PC-3 (cell line): Measurements from ENCODE around the gene TBC1D32. TPM values are rescaled to one million over a fixed set of nuclear protein-coding genes. Genes with fewer than 3 reads are reported as not detected.

Source experiments
- ATAC-seq: fragments of 200-7000 bp; cut with Tn5 transposase; 2 replicates; pipeline ENCODE4 v1.9.1; 2020; ENCODE audit warnings: mild to moderate bottlenecking, moderate library complexity
- BruUV-seq: library from RNA; stranded (reverse); fragments of 400-500 nt; replicated peaks from 2 replicates; lab custom pipeline; 2021; lab: Mats Ljungman, UMichigan
- CTCF ChIA-PET: fragments of 300-600 bp; sonication (Branson Sonifier 250); formaldehyde crosslinking; loops from one replicate; lab custom pipeline; 2022; ENCODE audit warnings: antibody characterized with exemption; lab: Charles Lee
- POLR2A ChIA-PET: fragments of 300-600 bp; sonication (Branson Sonifier 250); formaldehyde crosslinking; loops from one replicate; lab custom pipeline; 2022; ENCODE audit warnings: antibody characterized with exemption; ENCODE audit not compliant: unreplicated experiment; lab: Charles Lee
- DNase-seq: peaks from one replicate; pipeline ENCODE4 v3.0.0-alpha.2; 2015
- H2AFZ ChIP-seq: fragments of 300-600 bp; sonication (generic); 2 replicates; pipeline ENCODE4 v1.6.0; 2016; ENCODE audit warnings: antibody characterized with exemption, low read length
- H3F3A ChIP-seq: fragments of 300-600 bp; sonication (generic); one replicate; pipeline ENCODE4 v1.6.0; 2017; ENCODE audit warnings: antibody characterized with exemption, low read length, control low read depth, mild to moderate bottlenecking; ENCODE audit not compliant: unreplicated experiment
- H3K27ac ChIP-seq: fragments of 300-600 bp; sonication (generic); 2 replicates; pipeline ENCODE4 v1.5.1; 2016; ENCODE audit warnings: mild to moderate bottlenecking, low read length
- H3K27me3 ChIP-seq: fragments of 300-600 bp; sonication (generic); 2 replicates; pipeline ENCODE4 v1.6.1; 2016; ENCODE audit warnings: low read length, mixed read lengths
- H3K36me3 ChIP-seq: fragments of 300-600 bp; sonication (generic); 2 replicates; pipeline ENCODE4 v1.6.1; 2016; ENCODE audit warnings: low read depth, mixed run types, low read length, mixed read lengths
- H3K4me1 ChIP-seq: fragments of 300-600 bp; sonication (generic); 2 replicates; pipeline ENCODE4 v1.5.1; 2016; ENCODE audit warnings: low read length; ENCODE audit not compliant: insufficient read depth
- H3K4me2 ChIP-seq: fragments of 300-600 bp; sonication (generic); 2 replicates; pipeline ENCODE4 v1.6.0; 2016; ENCODE audit warnings: low read length
- H3K4me3 ChIP-seq: fragments of 300-600 bp; sonication (generic); 2 replicates; pipeline ENCODE4 v1.5.1; 2016; ENCODE audit warnings: mild to moderate bottlenecking, low read length, mixed read lengths
- H3K79me2 ChIP-seq: fragments of 300-600 bp; sonication (generic); 2 replicates; pipeline ENCODE4 v1.6.1; 2017; ENCODE audit warnings: low read length, mixed read lengths
- H3K9ac ChIP-seq: fragments of 300-600 bp; sonication (generic); 2 replicates; pipeline ENCODE4 v1.6.0; 2016; ENCODE audit warnings: mild to moderate bottlenecking, low read length
- H3K9me2 ChIP-seq: fragments of 300-600 bp; sonication (generic); replicated peaks from 2 replicates; pipeline ENCODE4 v1.6.1; 2016; ENCODE audit warnings: mixed run types, low read length, mixed read lengths
- H3K9me3 ChIP-seq: fragments of 300-600 bp; sonication (generic); 2 replicates; pipeline ENCODE4 v1.6.1; 2016; ENCODE audit warnings: low read length, mixed read lengths
- H4K20me1 ChIP-seq: fragments of 300-600 bp; sonication (generic); 2 replicates; pipeline ENCODE4 v1.6.1; 2016; ENCODE audit warnings: low read length, mixed read lengths
- CTCF ChIP-seq: fragments of 300-600 bp; sonication (generic); conservative IDR thresholded peaks from 2 replicates; pipeline ENCODE4 v1.5.1; 2017; ENCODE audit warnings: antibody characterized with exemption, low read depth, mild to moderate bottlenecking, low read length
- EZH2 ChIP-seq: fragments of 300-600 bp; sonication (generic); IDR thresholded peaks from one replicate; pipeline ENCODE4 v1.6.1; 2017; ENCODE audit warnings: antibody characterized with exemption, mild to moderate bottlenecking, low read length; ENCODE audit not compliant: unreplicated experiment
- EZH2phosphoT487 ChIP-seq: fragments of 300-600 bp; sonication (generic); IDR thresholded peaks from 2 replicates; pipeline ENCODE4 v1.6.1; 2018; ENCODE audit warnings: mild to moderate bottlenecking, antibody characterized with exemption, low read length, borderline replicate concordance
- intact Hi-C: fragments of 100-400 bp; cut with micrococcal nuclease; formaldehyde crosslinking; loops from 2 replicates; pipeline ENCODE4 v1.9.0; 2023
- total RNA-seq: library from RNA; depleted of rRNA; stranded (reverse); fragments of >200 nt; gene quantifications from 2 replicates; pipeline ENCODE4 v1.2.3, GENCODE V29; 2014

TBC1D32 gene
- total RNA-seq, 1 experiment from 2014 or later, result 2.7 TPM

- H3K4me1 ChIP-seq, result no peaks in the 10 kb centered on the region
- H2AFZ ChIP-seq, result no peak overlapping the region
- no peaks in the 10 kb centered on the region for H3K9me2 ChIP-seq
- H3K4me3 ChIP-seq, result no peak overlapping the region
- H3K27me3 ChIP-seq, result no peaks in the 10 kb centered on the region
- CTCF ChIA-PET, result no interaction called here
- no peak for TF ChIP-seq EZH2phosphoT487
- no peak for TF ChIP-seq CTCF
- no peak for TF ChIP-seq EZH2
- no peaks in the 10 kb centered on the region for H4K20me1 ChIP-seq
- H3K9me3 ChIP-seq, result no peaks in the 10 kb centered on the region
- H3F3A ChIP-seq, result no peaks in the 10 kb centered on the region
- no peak overlapping the region for H3K9ac ChIP-seq
- no TSS peak for BruUV-seq
- no peak overlapping the region for H3K27ac ChIP-seq
- POLR2A ChIA-PET, result no interaction called here
- DNase-seq (no peak), ATAC-seq (no peak)
- no peaks in the 10 kb centered on the region for H3K36me3 ChIP-seq
- intact Hi-C loops, result no loop called here
- no peak overlapping the region for H3K4me2 ChIP-seq
- no peaks in the 10 kb centered on the region for H3K79me2 ChIP-seq
Observed at GRCh38 chr6:121134922-121135321, 199.4 kb downstream of the TBC1D32 start.

GRCh38 chr6:121124600-121124999, 209.7 kb downstream of the TBC1D32 start:
- Histone ChIP-seq H3K79me2 (no peaks in the 10 kb centered on the region), H3K4me2 (no peak overlapping the region), H3K4me1 (no peaks in the 10 kb centered on the region), H3K9ac (no peak overlapping the region), H3K9me2 (no peaks in the 10 kb centered on the region), H2AFZ (no peak overlapping the region), H3K27ac (no peak overlapping the region), H3F3A (no peaks in the 10 kb centered on the region), H3K4me3 (no peak overlapping the region), H4K20me1 (no peaks in the 10 kb centered on the region), H3K9me3 (peaks cover 4% of the 10 kb centered on the region; the same call in 1 of the 2 replicates), H3K27me3 (no peaks in the 10 kb centered on the region), H3K36me3 (peaks cover 4% of the 10 kb centered on the region; the same call in 1 of the 2 replicates)
- BruUV-seq, result no TSS peak
- TF ChIP-seq CTCF, result no peak
- TF ChIP-seq EZH2, result no peak
- no peak for TF ChIP-seq EZH2phosphoT487
- DNase-seq (no peak), ATAC-seq (no peak)
- ChIA-PET CTCF (no interaction called here), POLR2A (interaction anchor here (0.6 kb wide), 1 partner anchor 145 kb away, joined by 4 read pairs; no protein-coding TSS in a partner anchor)
- intact Hi-C loops, result no loop called here

DNA sequence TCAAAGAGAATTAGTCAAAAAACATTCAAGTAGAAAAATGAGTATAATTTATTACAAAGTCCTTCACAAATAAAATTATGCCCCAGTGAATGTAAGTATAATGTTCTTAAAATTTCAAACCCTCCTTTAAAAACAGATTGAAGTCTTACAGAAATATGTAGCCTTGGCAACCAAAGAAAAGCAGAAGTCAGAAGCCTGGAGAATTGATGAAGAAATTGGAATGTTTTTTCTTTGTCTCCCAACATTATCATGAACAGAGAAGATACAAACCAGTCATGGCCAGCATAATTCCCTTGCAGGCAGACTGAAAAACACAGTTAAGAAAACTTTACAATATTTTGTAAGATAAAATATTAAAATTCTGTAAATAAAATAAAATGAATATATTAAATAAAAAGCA, 221.9 kb downstream of the TBC1D32 start:
- no peak overlapping the region for H3K4me2 ChIP-seq
- intact Hi-C loops, result no loop called here
- TF ChIP-seq CTCF (no peak), EZH2 (no peak), EZH2phosphoT487 (no peak)
- ChIA-PET CTCF (no interaction called here), POLR2A (no interaction called here)
- no peaks in the 10 kb centered on the region for H3F3A ChIP-seq
- ATAC-seq, result no peak
- H3K4me1 ChIP-seq, result no peaks in the 10 kb centered on the region
- no peaks in the 10 kb centered on the region for H3K36me3 ChIP-seq
- no peaks in the 10 kb centered on the region for H3K27me3 ChIP-seq
- no peaks in the 10 kb centered on the region for H3K79me2 ChIP-seq
- H3K9ac ChIP-seq, result no peak overlapping the region
- H3K9me3 ChIP-seq, result no peaks in the 10 kb centered on the region
- BruUV-seq, result no TSS peak
- no peaks in the 10 kb centered on the region for H3K9me2 ChIP-seq
- no peak overlapping the region for H3K27ac ChIP-seq
- no peak overlapping the region for H2AFZ ChIP-seq
- no peaks in the 10 kb centered on the region for H4K20me1 ChIP-seq
- no peak for DNase-seq
- H3K4me3 ChIP-seq, result no peak overlapping the region
